Upper lobe of left lung (tissue), 6 donors: ENCODE measurements around the gene COBLL1. TPM values are rescaled to one million over a fixed set of nuclear protein-coding genes. Genes with fewer than 3 reads are reported as not detected.

ENCODE experiments used
- ATAC-seq, 2 donors: fragments of 200-7000 bp; cut with Tn5 transposase; one replicate each; pipeline ENCODE4 v1.9.1; 2022; ENCODE audit warnings: mild to moderate bottlenecking in 2 of 2, moderate library complexity in 2 of 2; ENCODE audit not compliant: low FRiP score in 2 of 2
- DNase-seq, 2 donors: peaks; one replicate each; pipeline ENCODE4 v3.0.0-alpha.2; 2019 to 2020
- H3K27ac ChIP-seq, 4 donors: fragments of 200-600 bp; sonication (generic); one replicate each; pipeline ENCODE4 v1.5.1; 2016 to 2019
- H3K27me3 ChIP-seq, 4 donors: fragments of 200-600 bp; sonication (generic); one replicate each; pipeline ENCODE4 v1.5.1; 2017 to 2019
- H3K36me3 ChIP-seq, 4 donors: fragments of 200-600 bp; sonication (generic); one replicate each; pipeline ENCODE4 v1.5.1; 2016 to 2019
- H3K4me1 ChIP-seq, 4 donors: fragments of 200-600 bp; sonication (generic); one replicate each; pipeline ENCODE4 v1.5.1; 2018 to 2019
- H3K4me3 ChIP-seq, 4 donors: fragments of 200-600 bp; sonication (generic); one replicate each; pipeline ENCODE4 v1.5.1; 2017 to 2019; ENCODE audit warnings: mild to moderate bottlenecking in 2 of 4, moderate library complexity in 1 of 4
- H3K9me3 ChIP-seq, 4 donors: fragments of 200-600 bp; sonication (generic); one replicate each; pipeline ENCODE4 v1.5.1; 2018 to 2019
- CTCF ChIP-seq, 6 experiments: fragments of 450-650 bp in 4 of 6; fragments of 200-600 bp in 2 of 6; sonication (generic) in 2 of 6; IDR thresholded peaks; one replicate each; pipeline ENCODE4 v1.5.1; 2016 to 2019; ENCODE audit warnings: antibody characterized with exemption in 6 of 6
- EP300 ChIP-seq, 4 donors: sonication (generic); formaldehyde crosslinking; IDR thresholded peaks; one replicate each; pipeline ENCODE4 v1.5.1; 2017; ENCODE audit warnings: antibody characterized with exemption in 4 of 4, control low read depth in 2 of 4
- POLR2A ChIP-seq, 4 donors: fragments of 450-650 bp; IDR thresholded peaks; one replicate each; pipeline ENCODE4 v1.5.1; 2016 to 2017; ENCODE audit warnings: antibody characterized with exemption in 4 of 4, mild to moderate bottlenecking in 2 of 4
- POLR2AphosphoS5 ChIP-seq, 2 donors: sonication (generic); formaldehyde crosslinking; IDR thresholded peaks; one replicate each; pipeline ENCODE4 v1.5.1; 2017; ENCODE audit warnings: antibody characterized with exemption in 2 of 2
- WGBS, 2 donors: methylation state at CpG; one replicate each; pipeline ENCODE4 v1.1.5; 2017 to 2018; 5-methylcytosine and 5-hydroxymethylcytosine counted together
- total RNA-seq, 6 donors: library from RNA; depleted of rRNA in 4 of 6; stranded (reverse); fragments of >200 nt in 4 of 6; gene quantifications; one replicate each; pipeline versions ENCODE4 v1.1.0 to v1.2.1, GENCODE V29; 2016 to 2021
- donor health status: DM: no; HTN: no; CAD: no; lungs with moderate emphysema.
- donor health status: DM: no; HTN: yes; CAD: no; lungs with severe emphysema.

Gene COBLL1
- total RNA-seq, 6 donors from 2014 or later, result 64.3 to 128 (median 90.1) TPM

GRCh38 chr2:164657129-164657528 is 184.5 kb downstream of the COBLL1 start:
- Histone ChIP-seq H3K27me3 (no peaks in the 10 kb centered on the region), H3K4me1 (no peaks in the 10 kb centered on the region), H3K36me3 (no peaks in the 10 kb centered on the region), H3K27ac (no peak overlapping the region), H3K4me3 (no peak overlapping the region), H3K9me3 (no peaks in the 10 kb centered on the region)
- no peak for DNase-seq
- TF ChIP-seq EP300 (IDR thresholded peaks at IDR 0.05), result no peak
- TF ChIP-seq POLR2AphosphoS5 (IDR thresholded peaks at IDR 0.05), result no peak
- no peak for TF ChIP-seq POLR2A (IDR thresholded peaks at IDR 0.05)
- no peak for TF ChIP-seq CTCF (IDR thresholded peaks at IDR 0.05)
- ATAC-seq, result no peak
- WGBS, 2 donors, result 88 to 91% methylated on average over 2 of the region's 2 CpGs

GRCh38 chr2:164655750-164656149 is 185.9 kb downstream of the COBLL1 start:
- ATAC-seq, result no peak
- Histone ChIP-seq H3K9me3 (peaks cover 0 to 9% (median 7%) of the 10 kb centered on the region in 4 donors), H3K27me3 (no peaks in the 10 kb centered on the region), H3K4me3 (no peak overlapping the region), H3K36me3 (no peaks in the 10 kb centered on the region), H3K27ac (no peak overlapping the region), H3K4me1 (no peaks in the 10 kb centered on the region)
- no peak for DNase-seq
- TF ChIP-seq POLR2AphosphoS5 (IDR thresholded peaks at IDR 0.05), result no peak
- WGBS, 2 donors, result 94 to 95% methylated on average over 2 of the region's 2 CpGs

- H3K4me1 ChIP-seq, result no peaks in the 10 kb centered on the region
- TF ChIP-seq POLR2A (IDR thresholded peaks at IDR 0.05) (no peak), POLR2AphosphoS5 (IDR thresholded peaks at IDR 0.05) (no peak), CTCF (IDR thresholded peaks at IDR 0.05) (no peak), EP300 (IDR thresholded peaks at IDR 0.05) (no peak)
- H3K9me3 ChIP-seq, result peaks cover 0 to 9% (median 7%) of the 10 kb centered on the region in 4 donors
- no peak overlapping the region for H3K4me3 ChIP-seq
- no peaks in the 10 kb centered on the region for H3K36me3 ChIP-seq
- no peak for ATAC-seq
- H3K27ac ChIP-seq, result no peak overlapping the region
- DNase-seq, result no peak
- no peaks in the 10 kb centered on the region for H3K27me3 ChIP-seq
Measured at GRCh38 chr2:164655336-164655735, 186.3 kb downstream of the COBLL1 start.

DNA sequence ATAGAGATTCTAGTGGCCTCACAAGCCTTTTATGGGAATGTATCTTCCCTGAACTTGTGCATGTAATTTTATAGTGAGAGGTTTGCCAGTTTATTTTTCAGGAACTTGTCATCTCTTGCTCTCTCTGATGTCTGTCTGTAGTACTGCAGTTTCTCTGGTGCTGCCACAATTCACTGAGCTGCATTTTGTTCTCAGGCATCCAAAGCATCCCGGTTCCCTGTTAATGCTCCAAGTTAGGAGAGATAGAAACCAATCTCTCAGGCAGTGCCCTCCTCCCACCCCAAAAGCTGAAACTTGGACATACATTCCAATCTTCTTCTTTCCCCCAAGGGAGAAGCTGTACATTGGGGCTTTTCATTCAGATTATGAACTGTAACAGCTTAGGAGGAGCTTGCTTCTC is 190.3 kb downstream of the COBLL1 start:
- H3K4me3 ChIP-seq, result no peak overlapping the region
- peaks cover 0 to 31% (median 17%) of the 10 kb centered on the region in 4 donors for H3K9me3 ChIP-seq
- no peaks in the 10 kb centered on the region for H3K27me3 ChIP-seq
- H3K27ac ChIP-seq, result no peak overlapping the region
- no peak for DNase-seq
- ATAC-seq, result no peak
- H3K36me3 ChIP-seq, result no peaks in the 10 kb centered on the region
- H3K4me1 ChIP-seq, result no peaks in the 10 kb centered on the region
- 58 to 83% methylated on average over 1 of the region's 1 CpG for WGBS, 2 donors
- TF ChIP-seq EP300 (IDR thresholded peaks at IDR 0.05) (no peak), CTCF (IDR thresholded peaks at IDR 0.05) (no peak), POLR2AphosphoS5 (IDR thresholded peaks at IDR 0.05) (no peak), POLR2A (IDR thresholded peaks at IDR 0.05) (no peak)

DNA sequence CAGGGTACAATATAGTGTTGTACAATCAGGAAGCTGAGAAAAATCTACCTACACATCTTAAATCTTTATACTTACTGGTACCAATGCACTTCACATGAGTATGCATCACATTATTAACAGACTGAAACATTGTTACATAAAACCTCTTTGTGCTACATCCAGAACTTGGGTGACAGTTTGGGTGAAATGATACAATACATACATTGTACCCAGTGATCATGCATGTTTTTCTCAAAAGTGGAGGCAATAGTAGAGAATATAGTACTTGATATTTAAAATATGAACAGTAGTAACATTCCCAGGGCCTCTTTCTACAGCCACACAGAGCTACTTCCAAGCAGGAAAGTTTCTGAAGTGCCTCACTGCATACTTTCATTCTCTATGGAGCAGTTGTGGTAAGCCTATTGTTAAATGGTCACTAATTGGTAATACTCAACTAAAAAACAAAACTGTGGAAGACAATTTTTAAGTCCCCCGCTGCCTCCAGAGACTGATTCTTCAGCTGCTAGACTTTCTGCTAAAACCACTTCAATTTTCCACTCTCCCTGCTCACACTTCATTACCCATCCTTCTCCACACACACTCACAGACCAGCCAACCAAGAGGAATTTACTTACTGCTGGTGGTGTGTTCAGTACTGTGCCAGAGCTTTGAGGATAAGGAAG is 197.5 kb downstream of the COBLL1 start:
- Histone ChIP-seq H3K9me3 (peaks cover 0 to 14% (median 6%) of the 10 kb centered on the region in 4 donors), H3K4me1 (no peaks in the 10 kb centered on the region), H3K36me3 (no peaks in the 10 kb centered on the region), H3K27me3 (no peaks in the 10 kb centered on the region), H3K27ac (no peak overlapping the region), H3K4me3 (no peak overlapping the region)
- TF ChIP-seq POLR2AphosphoS5 (IDR thresholded peaks at IDR 0.05) (no peak), POLR2A (IDR thresholded peaks at IDR 0.05) (no peak), EP300 (IDR thresholded peaks at IDR 0.05) (no peak), CTCF (IDR thresholded peaks at IDR 0.05) (no peak)
- DNase-seq, result no peak
- no peak for ATAC-seq
- 74 to 82% methylated on average over 1 of the region's 1 CpG for WGBS, 2 donors
